Choroid plexus epithelial cell (primary cell): ENCODE results near the gene ASB18.

ENCODE experiments used
- DNase-seq: peaks from one replicate; pipeline ENCODE4 v3.0.0-alpha.2; 2010; ENCODE audit warnings: low read depth
- H3K4me3 ChIP-seq: 2 replicates; pipeline ENCODE4 v1.5.1; 2011; ENCODE audit warnings: low read depth, mild to moderate bottlenecking, control low read depth, low read length, moderate library complexity
- CTCF ChIP-seq: conservative IDR thresholded peaks from 2 replicates; pipeline ENCODE4 v1.5.1; 2011; ENCODE audit warnings: low read depth, mild to moderate bottlenecking, control low read depth, inconsistent platforms, low read length, moderate library complexity

ASB18 gene

GRCh38 chr2:236171680-236172254 is 92.4 kb downstream of the ASB18 start:
- TF ChIP-seq CTCF, result no peak

GRCh38 chr2:236171181-236171679 is 93.0 kb downstream of the ASB18 start:
- no peak for DNase-seq

More at GRCh38 chr2:236171680-236172254, 92.4 kb downstream of the ASB18 start:
- no peak for DNase-seq
- H3K4me3 ChIP-seq, result no peak overlapping the region

GRCh38 chr2:236170590-236171165 is 93.5 kb downstream of the ASB18 start:
- H3K4me3 ChIP-seq, result no peak overlapping the region
- no peak for TF ChIP-seq CTCF
- no peak for DNase-seq

More at GRCh38 chr2:236171181-236171679, 93.0 kb downstream of the ASB18 start:
- no peak for TF ChIP-seq CTCF
- H3K4me3 ChIP-seq, result no peak overlapping the region

- no peak overlapping the region for H3K4me3 ChIP-seq
- no peak for DNase-seq
- no peak for TF ChIP-seq CTCF
Observed at GRCh38 chr2:236169741-236170589, 94.2 kb downstream of the ASB18 start.

- DNase-seq, result no peak
- no peak overlapping the region for H3K4me3 ChIP-seq
- TF ChIP-seq CTCF, result no peak
Observed at GRCh38 chr2:236169151-236169721, 95.0 kb downstream of the ASB18 start.

- H3K4me3 ChIP-seq, result peak within 1 kb of the TSS; percentile 49
- DNase-seq, result peak; percentile 62
- TF ChIP-seq CTCF, result no peak
Observed at GRCh38 chr2:236168110-236169080, 95.8 kb downstream of the ASB18 start, which contains the start of gene GBX2. Gene GBX2 (minus strand): TSS chr2:236168386. CDS start chr2:236167971, 415 bp downstream.
